Stimulated activated CD8-positive, alpha-beta memory T cell treated with anti-CD3 and anti-CD28 coated beads, Interleukin-2, amount 100 ng/mL, for 48 hours (primary cell): ENCODE results near the gene FAM168B.
"Not testable (repeated sequence)": the region's sequence is repeated elsewhere in the genome, so short reads cannot be mapped to it uniquely, and the experiment has no call there.

Experiments used
- DNase-seq, 2 donors: peaks; one replicate each; pipeline ENCODE4 v3.0.0-alpha.2; 2020; ENCODE audit warnings: low read depth in 2 of 2

FAM168B gene

GRCh38 chr2:131094463-131095281 lies 1.4 kb upstream of the FAM168B start:
- DNase-seq, result no peak

- peak in 1 of 2 donors; percentile 55 for DNase-seq
Measured at GRCh38 chr2:131093696-131094462, 619 bp upstream of the FAM168B start.

GRCh38 chr2:131092458-131093005 lies 728 bp downstream of the FAM168B start:
- DNase-seq, result no peak

GRCh38 chr2:131085646-131086045 lies 7.6 kb downstream of the FAM168B start:
- DNase-seq, result no peak

GRCh38 chr2:131081190-131081589 lies 12.1 kb downstream of the FAM168B start:
- DNase-seq, result no peak

- DNase-seq, result not testable (repeated sequence)
Measured at GRCh38 chr2:131079931-131080330, 13.3 kb downstream of the FAM168B start.

GRCh38 chr2:131077966-131078365 lies 15.3 kb downstream of the FAM168B start:
- DNase-seq, result no peak

- no peak for DNase-seq
Measured at GRCh38 chr2:131077182-131077846, 15.9 kb downstream of the FAM168B start.

- no peak for DNase-seq
Measured at GRCh38 chr2:131076707-131077106, 16.6 kb downstream of the FAM168B start.

GRCh38 chr2:131075578-131075977 lies 17.7 kb downstream of the FAM168B start:
- DNase-seq, result not testable (repeated sequence)

- DNase-seq, result not testable (repeated sequence)
Measured at GRCh38 chr2:131068172-131068571, 25.1 kb downstream of the FAM168B start.

- DNase-seq, result no peak
Measured at GRCh38 chr2:131067465-131068125, 25.7 kb downstream of the FAM168B start.

GRCh38 chr2:131064589-131065512 lies 28.4 kb downstream of the FAM168B start:
- no peak for DNase-seq

- DNase-seq, result no peak
Measured at GRCh38 chr2:131063501-131064283, 29.6 kb downstream of the FAM168B start.

GRCh38 chr2:131058920-131059319 lies 34.3 kb downstream of the FAM168B start:
- no peak for DNase-seq

- DNase-seq, result no peak
Measured at GRCh38 chr2:131058214-131058843, 34.9 kb downstream of the FAM168B start.

- no peak for DNase-seq
Measured at GRCh38 chr2:131056932-131057287, 36.4 kb downstream of the FAM168B start.

- DNase-seq, result no peak
Measured at GRCh38 chr2:131056204-131056931, 36.9 kb downstream of the FAM168B start.
